K562 (cell line): ENCODE measurements around the gene MAP7D1. TPM values are rescaled to one million over a fixed set of nuclear protein-coding genes. Genes with fewer than 3 reads are reported as not detected.

Experiments used
- BRD9 ChIP-seq: fragments of 450-650 bp; IDR thresholded peaks from 2 replicates; pipeline ENCODE4 v1.6.1; 2018; ENCODE audit warnings: low read depth; ENCODE audit not compliant: partially characterized antibody
- HDGF ChIP-seq: fragments of 450-650 bp; IDR thresholded peaks from 2 replicates; pipeline ENCODE4 v1.6.1; 2016
- HNRNPUL1 ChIP-seq: fragments of 200-400 bp; formaldehyde crosslinking; IDR thresholded peaks from 2 replicates; pipeline ENCODE4 v1.6.1; 2017; ENCODE audit warnings: low read length
- MAFK ChIP-seq: IDR thresholded peaks from 2 replicates; pipeline ENCODE4 v1.6.1; 2011; ENCODE audit warnings: low read length, improper control_type of control experiment
- MEF2D ChIP-seq: conservative IDR thresholded peaks from 2 replicates; pipeline ENCODE4 v1.6.1; 2016; ENCODE audit warnings: low read depth, missing genetic modification characterization, missing compliant biosample characterization
- PPARD ChIP-seq: fragments of 250-450 bp; sonication (Bioruptor Pico); IDR thresholded peaks from 2 replicates; pipeline ENCODE4 v1.8.0; 2022; ENCODE audit warnings: inconsistent platforms, mild to moderate bottlenecking, moderate library complexity
- PRMT5 ChIP-seq: sonication (generic); formaldehyde crosslinking; IDR thresholded peaks from 2 replicates; pipeline ENCODE4 v1.5.0; 2020; ENCODE audit warnings: missing genetic modification reagents
- SMAD3 ChIP-seq: fragments of 450-650 bp; formaldehyde crosslinking; conservative IDR thresholded peaks from 2 replicates; pipeline ENCODE4 v1.4.0; 2020; ENCODE audit warnings: mild to moderate bottlenecking
- TRIM24 ChIP-seq, 2 experiments: fragments of 450-650 bp; IDR thresholded peaks; 2 replicates each; pipeline ENCODE4 v1.6.1; 2016
- TSHZ1 ChIP-seq: fragments of 250-450 bp; sonication (Bioruptor Pico); IDR thresholded peaks from 2 replicates; pipeline ENCODE4 v1.4.0; 2020; ENCODE audit warnings: mild to moderate bottlenecking, moderate library complexity
- U2AF1 ChIP-seq: fragments of 200-400 bp; formaldehyde crosslinking; optimal IDR thresholded peaks from 2 replicates; pipeline ENCODE3; 2017; ENCODE audit warnings: mild to moderate bottlenecking, low read depth, low read length, moderate library complexity
- ZNF511 ChIP-seq: sonication (generic); formaldehyde crosslinking; IDR thresholded peaks from 2 replicates; pipeline ENCODE4 v1.8.0; 2022; ENCODE audit warnings: mild to moderate bottlenecking, missing genetic modification reagents
- ZNF592 ChIP-seq: fragments of 450-650 bp; IDR thresholded peaks from 2 replicates; pipeline ENCODE4 v1.6.1; 2017; ENCODE audit warnings: antibody characterized with exemption, mild to moderate bottlenecking
- polyA plus RNA-seq, 8 experiments: library from polyadenylated mRNA; depleted of rRNA in 4 of 8; stranded (reverse) in 5 of 8; unstranded in 3 of 8; fragments of >200 nt; fragmentation: Nextera tagmentation in 2 of 8; fragmentation: Illumina TruSeq in 1 of 8; extraction: Ambion mirVana in 2 of 8; extraction: Trizol in 1 of 8; gene quantifications; 2 replicates each; pipeline versions ENCODE4 v1.2.1 to v1.2.3, GENCODE V29; 2011 to 2014; ENCODE audit warnings: inconsistent platforms in 1 of 8, missing spikeins in 1 of 8
- total RNA-seq, 7 experiments: library from RNA; depleted of rRNA in 6 of 7; stranded (reverse); fragments of >200 nt in 6 of 7; fragmentation: Illumina TruSeq in 2 of 7; extraction: Trizol in 2 of 7; gene quantifications; 2 replicates each; pipeline versions ENCODE4 v1.2.1 to v1.2.3, GENCODE V29; 2011 to 2021; ENCODE audit warnings: low replicate concordance in 1 of 7
- TF ChIP-seq, protein P1 (sequence below): fragments of 450-650 bp; formaldehyde crosslinking; IDR thresholded peaks from 2 replicates; pipeline ENCODE4 v1.4.0; 2020; ENCODE audit warnings: mild to moderate bottlenecking, moderate library complexity
- TF ChIP-seq, protein P2 (sequence below): sonication (generic); formaldehyde crosslinking; IDR thresholded peaks from 2 replicates; pipeline ENCODE4 v1.9.0; 2022; ENCODE audit warnings: mild to moderate bottlenecking, missing genetic modification reagents
- TF ChIP-seq, protein P3 (sequence below): fragments of 450-650 bp; IDR thresholded peaks from 2 replicates; pipeline ENCODE4 v1.6.1; 2016; ENCODE audit warnings: missing biosample characterization, missing genetic modification characterization

Gene MAP7D1
- total and polyA plus RNA-seq, 9 of the 15 experiments (the other 6 are each of a cell fraction or from before 2014, with no cell fraction given): 3.6 to 108 (median 34.5) TPM

DNA sequence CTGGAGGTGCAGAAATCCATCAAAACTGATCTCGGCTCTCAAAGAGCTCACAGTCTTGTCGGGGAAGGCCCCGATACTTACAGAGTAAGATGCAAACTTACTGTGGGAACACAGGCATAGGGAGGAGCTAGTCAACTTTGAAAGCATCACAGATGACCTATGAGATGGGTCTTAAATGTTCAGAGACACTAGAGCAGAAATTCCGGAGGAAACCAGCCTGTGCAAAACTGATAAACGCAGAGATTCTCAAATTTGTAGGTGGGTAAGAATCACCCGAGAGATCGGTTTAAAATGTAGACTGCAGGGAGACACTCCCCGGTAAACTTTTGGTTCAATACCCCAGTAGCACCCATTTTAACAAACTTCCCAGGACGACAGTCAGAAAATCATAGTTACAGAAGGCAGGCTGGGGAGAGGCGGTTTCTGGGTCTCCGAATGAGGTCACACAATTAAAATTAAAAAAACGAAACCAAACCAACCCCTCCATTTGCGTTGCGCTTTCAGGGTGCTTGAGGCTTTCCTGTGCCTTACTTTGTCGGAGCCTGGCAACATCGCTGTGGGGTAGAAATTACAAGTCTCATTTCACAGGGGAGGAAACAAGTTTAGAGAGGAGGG is 67.5 kb downstream of the MAP7D1 start (continued):
- TF ChIP-seq, protein P1, sequence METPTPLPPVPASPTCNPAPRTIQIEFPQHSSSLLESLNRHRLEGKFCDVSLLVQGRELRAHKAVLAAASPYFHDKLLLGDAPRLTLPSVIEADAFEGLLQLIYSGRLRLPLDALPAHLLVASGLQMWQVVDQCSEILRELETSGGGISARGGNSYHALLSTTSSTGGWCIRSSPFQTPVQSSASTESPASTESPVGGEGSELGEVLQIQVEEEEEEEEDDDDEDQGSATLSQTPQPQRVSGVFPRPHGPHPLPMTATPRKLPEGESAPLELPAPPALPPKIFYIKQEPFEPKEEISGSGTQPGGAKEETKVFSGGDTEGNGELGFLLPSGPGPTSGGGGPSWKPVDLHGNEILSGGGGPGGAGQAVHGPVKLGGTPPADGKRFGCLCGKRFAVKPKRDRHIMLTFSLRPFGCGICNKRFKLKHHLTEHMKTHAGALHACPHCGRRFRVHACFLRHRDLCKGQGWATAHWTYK (CRISPR knock-in tag): no peak
- TF ChIP-seq HDGF: no peak
- no peak for TF ChIP-seq U2AF1
- TF ChIP-seq PRMT5 (CRISPR knock-in tag): no peak
- no peak for TF ChIP-seq MEF2D
- no peak for TF ChIP-seq SMAD3 (CRISPR knock-in tag)
- TF ChIP-seq TRIM24 (IDR thresholded peaks at IDR 0.05): no peak
- no peak for TF ChIP-seq ZNF511 (CRISPR knock-in tag)
- no peak for TF ChIP-seq HNRNPUL1
- TF ChIP-seq BRD9: peak; percentile 71
- TF ChIP-seq, protein P2, sequence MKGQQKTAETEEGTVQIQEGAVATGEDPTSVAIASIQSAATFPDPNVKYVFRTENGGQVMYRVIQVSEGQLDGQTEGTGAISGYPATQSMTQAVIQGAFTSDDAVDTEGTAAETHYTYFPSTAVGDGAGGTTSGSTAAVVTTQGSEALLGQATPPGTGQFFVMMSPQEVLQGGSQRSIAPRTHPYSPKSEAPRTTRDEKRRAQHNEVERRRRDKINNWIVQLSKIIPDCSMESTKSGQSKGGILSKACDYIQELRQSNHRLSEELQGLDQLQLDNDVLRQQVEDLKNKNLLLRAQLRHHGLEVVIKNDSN (CRISPR knock-in tag): no peak
- TF ChIP-seq ZNF592: peak; percentile 64; the same call in 1 of the 2 replicates
- TF ChIP-seq PPARD (CRISPR knock-in tag): no peak
- TF ChIP-seq MAFK: 0 out of 2 replicates have a peak, but pooled peaks have one; percentile 16
- no peak for TF ChIP-seq TSHZ1 (CRISPR knock-in tag)
- TF ChIP-seq, protein P3, sequence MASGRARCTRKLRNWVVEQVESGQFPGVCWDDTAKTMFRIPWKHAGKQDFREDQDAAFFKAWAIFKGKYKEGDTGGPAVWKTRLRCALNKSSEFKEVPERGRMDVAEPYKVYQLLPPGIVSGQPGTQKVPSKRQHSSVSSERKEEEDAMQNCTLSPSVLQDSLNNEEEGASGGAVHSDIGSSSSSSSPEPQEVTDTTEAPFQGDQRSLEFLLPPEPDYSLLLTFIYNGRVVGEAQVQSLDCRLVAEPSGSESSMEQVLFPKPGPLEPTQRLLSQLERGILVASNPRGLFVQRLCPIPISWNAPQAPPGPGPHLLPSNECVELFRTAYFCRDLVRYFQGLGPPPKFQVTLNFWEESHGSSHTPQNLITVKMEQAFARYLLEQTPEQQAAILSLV (tag): no peak
